ENCODE data around the gene TTLL11. TPM values are rescaled to one million over a fixed set of nuclear protein-coding genes. Genes with fewer than 3 reads are reported as not detected.

TTLL11 gene
- total RNA-seq, 6 donors from 2014 or later: 6.8 to 18.9 (median 12.9) TPM

GRCh38 chr9:121816449-121816817 is 276.7 kb downstream of the TTLL11 start:
- ATAC-seq (ENCODE audit: low FRiP score in 2 of 2) (no peak), DNase-seq (no peak)
- Histone ChIP-seq H3K9me3 (no peaks in the 10 kb centered on the region), H3K36me3 (no peaks in the 10 kb centered on the region), H3K27me3 (no peaks in the 10 kb centered on the region), H3K4me1 (peaks cover 0 to 10% (median 2%) of the 10 kb centered on the region in 4 donors), H3K4me3 (no peak overlapping the region), H3K27ac (no peak overlapping the region)
- WGBS, 2 donors: 83 to 98% methylated on average over 23 of the region's 23 CpGs
- TF ChIP-seq EP300 (IDR thresholded peaks at IDR 0.05) (no peak), POLR2AphosphoS5 (IDR thresholded peaks at IDR 0.05) (no peak)

DNA sequence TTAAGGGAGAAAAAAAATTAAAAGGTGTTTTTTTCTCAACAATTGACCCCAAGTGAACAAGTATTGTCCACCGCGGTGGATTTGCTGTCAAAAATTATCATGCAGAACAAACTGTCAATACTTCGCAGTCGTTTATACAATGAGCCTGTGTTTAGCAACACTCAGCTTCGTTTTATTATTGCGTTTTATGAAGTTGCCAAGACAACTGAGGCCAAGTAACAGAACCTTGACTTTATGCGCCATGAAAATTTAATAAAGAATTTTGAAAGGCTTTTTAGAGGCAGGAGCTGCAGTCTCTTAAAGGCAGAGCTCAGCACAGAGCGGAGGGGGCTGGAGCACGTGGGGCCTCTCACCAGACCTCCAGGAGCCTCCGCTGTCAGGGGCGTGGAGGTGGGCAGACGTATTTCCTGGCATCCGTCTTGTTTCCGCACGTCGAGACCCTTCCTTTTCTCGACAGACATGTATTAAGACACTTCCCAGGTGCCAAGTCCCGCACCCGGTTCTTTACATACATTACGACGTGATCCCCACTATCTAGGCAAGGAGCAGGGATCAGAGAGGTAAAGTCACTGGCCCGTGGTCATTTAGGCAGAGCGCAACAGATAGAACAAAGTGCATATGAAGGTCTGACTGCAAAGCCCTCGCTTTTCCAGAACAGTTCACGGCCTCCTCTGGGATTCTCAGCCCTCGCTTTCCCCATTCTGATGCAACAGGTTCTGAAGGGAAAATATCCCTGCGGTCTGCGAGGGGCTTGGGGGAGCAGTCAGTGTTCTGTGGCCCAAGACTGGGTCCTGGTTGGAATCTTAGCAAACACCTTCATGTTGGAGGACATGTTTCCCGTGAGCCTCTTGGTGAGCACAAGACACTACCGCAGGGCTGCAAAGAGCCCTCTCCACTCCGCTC is 277.3 kb downstream of the TTLL11 start:
- Histone ChIP-seq H3K27ac (no peak overlapping the region), H3K4me3 (no peak overlapping the region), H3K4me1 (peaks cover 0 to 6% (median 0%) of the 10 kb centered on the region in 4 donors), H3K36me3 (no peaks in the 10 kb centered on the region), H3K9me3 (no peaks in the 10 kb centered on the region), H3K27me3 (no peaks in the 10 kb centered on the region)
- WGBS, 2 donors: 84 to 86% methylated on average over 29 to 31 of the region's 31 CpGs
- no peak for DNase-seq
- TF ChIP-seq CTCF (IDR thresholded peaks at IDR 0.05) (no peak), POLR2A (IDR thresholded peaks at IDR 0.05) (no peak), POLR2AphosphoS5 (IDR thresholded peaks at IDR 0.05) (no peak), EP300 (IDR thresholded peaks at IDR 0.05) (no peak)
- ATAC-seq (ENCODE audit: low FRiP score in 2 of 2): no peak

DNA sequence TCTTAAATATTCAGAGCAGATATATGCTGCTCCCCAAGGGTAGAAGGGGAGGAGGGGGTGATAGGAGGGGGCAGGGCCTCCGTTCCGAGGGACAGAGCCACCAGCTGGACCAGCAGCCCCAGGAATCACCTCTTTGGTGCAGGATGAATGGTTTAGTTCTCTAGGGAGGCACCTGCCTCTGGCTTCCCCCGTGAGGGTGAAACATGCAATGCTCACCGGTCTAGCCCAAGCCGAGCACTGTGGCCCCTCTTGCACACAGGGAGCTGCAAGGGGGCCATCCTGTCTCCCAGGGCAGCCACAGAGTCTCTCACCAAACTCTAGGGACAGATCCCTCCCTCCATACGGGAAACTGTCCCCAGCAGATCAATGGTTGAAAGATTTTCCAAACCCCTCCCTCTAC is 278.0 kb downstream of the TTLL11 start:
- Histone ChIP-seq H3K27ac (no peak overlapping the region), H3K27me3 (no peaks in the 10 kb centered on the region), H3K9me3 (no peaks in the 10 kb centered on the region), H3K4me3 (no peak overlapping the region), H3K36me3 (no peaks in the 10 kb centered on the region), H3K4me1 (peaks cover 0 to 6% (median 0%) of the 10 kb centered on the region in 4 donors)
- TF ChIP-seq CTCF (IDR thresholded peaks at IDR 0.05): no peak
- TF ChIP-seq EP300 (IDR thresholded peaks at IDR 0.05): no peak
- no peak for TF ChIP-seq POLR2AphosphoS5 (IDR thresholded peaks at IDR 0.05)
- no peak for TF ChIP-seq POLR2A (IDR thresholded peaks at IDR 0.05)
- WGBS, 2 donors: 92 to 95% methylated on average over 6 of the region's 6 CpGs
- DNase-seq (no peak), ATAC-seq (ENCODE audit: low FRiP score in 2 of 2) (no peak)

DNA sequence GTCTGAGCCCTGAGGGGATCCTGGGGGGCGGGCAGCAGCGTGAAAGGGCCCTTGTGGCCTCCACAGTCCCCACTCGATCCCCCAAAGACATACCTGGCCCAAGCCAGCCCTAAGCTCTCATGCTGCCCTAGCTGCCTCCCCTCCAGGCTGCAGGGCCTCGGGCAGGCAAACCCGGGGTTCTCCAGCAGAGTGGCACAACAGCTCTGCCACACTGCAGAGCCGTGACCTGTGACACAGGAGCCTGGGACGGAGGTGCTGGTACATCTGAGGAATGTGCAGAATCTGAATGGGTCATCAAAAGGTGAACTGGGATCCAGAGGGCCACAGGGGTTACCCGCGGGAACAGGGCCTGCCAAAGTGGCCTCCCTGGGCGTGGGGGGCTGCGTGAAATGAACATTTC is 278.5 kb downstream of the TTLL11 start:
- H3K27ac ChIP-seq: no peak overlapping the region
- DNase-seq (no peak), ATAC-seq (ENCODE audit: low FRiP score in 2 of 2) (no peak)
- no peaks in the 10 kb centered on the region for H3K27me3 ChIP-seq
- WGBS, 2 donors: 88 to 96% methylated on average over 5 to 10 of the region's 11 CpGs
- H3K9me3 ChIP-seq: no peaks in the 10 kb centered on the region
- H3K4me1 ChIP-seq: peaks cover 0 to 3% (median 0%) of the 10 kb centered on the region in 4 donors
- TF ChIP-seq CTCF (IDR thresholded peaks at IDR 0.05): no peak
- no peak for TF ChIP-seq POLR2A (IDR thresholded peaks at IDR 0.05)
- no peak for TF ChIP-seq POLR2AphosphoS5 (IDR thresholded peaks at IDR 0.05)
- TF ChIP-seq EP300 (IDR thresholded peaks at IDR 0.05): no peak
- H3K4me3 ChIP-seq: no peak overlapping the region
- no peaks in the 10 kb centered on the region for H3K36me3 ChIP-seq

DNA sequence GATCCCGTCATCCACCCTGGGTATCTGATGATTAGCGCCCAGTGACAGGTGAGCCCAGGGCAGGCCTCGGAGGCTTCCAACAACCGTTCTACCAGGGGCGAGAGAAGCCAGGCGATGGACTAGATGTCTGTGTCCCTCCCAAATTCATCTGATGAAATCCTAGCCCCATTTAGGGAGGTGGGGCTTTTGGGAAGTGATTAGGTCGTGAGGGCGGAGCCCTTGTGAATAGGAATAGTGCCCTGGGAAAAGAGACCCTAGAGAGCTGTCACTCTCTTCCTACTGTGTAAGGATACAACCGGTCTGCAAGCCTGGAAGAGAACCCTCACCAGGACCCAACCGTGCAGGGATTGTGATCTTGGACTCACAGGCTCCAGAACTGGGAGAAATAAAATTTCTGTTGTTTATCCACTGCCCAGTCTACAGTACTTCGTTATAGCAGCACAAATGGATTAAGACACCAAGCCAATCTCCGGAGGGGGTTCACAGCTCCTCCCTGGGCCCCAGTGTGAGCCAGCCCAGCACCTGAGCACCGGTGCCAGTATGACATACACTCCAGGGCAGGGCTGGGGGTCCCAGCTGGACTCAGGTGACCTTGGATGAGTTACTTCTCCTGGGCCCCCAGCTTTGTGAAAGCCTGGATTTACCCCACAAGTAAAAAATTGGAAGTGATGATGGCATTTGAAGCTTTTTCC is 279.4 kb downstream of the TTLL11 start:
- ATAC-seq (ENCODE audit: low FRiP score in 2 of 2): no peak
- DNase-seq: no peak
- Histone ChIP-seq H3K27me3 (no peaks in the 10 kb centered on the region), H3K36me3 (no peaks in the 10 kb centered on the region), H3K4me1 (no peaks in the 10 kb centered on the region), H3K9me3 (no peaks in the 10 kb centered on the region), H3K27ac (no peak overlapping the region), H3K4me3 (no peak overlapping the region)
- 79 to 90% methylated on average over 11 to 13 of the region's 13 CpGs for WGBS, 2 donors
- TF ChIP-seq POLR2AphosphoS5 (IDR thresholded peaks at IDR 0.05): no peak

All from upper lobe of left lung (tissue), 6 donors.